22Rv1 (cell line): ENCODE measurements around the gene CTCFL.

Experiments used
- H3K27ac ChIP-seq: fragments of 450-650 bp; 2 replicates; pipeline ENCODE4 v1.5.1; 2017
- CTCF ChIP-seq: fragments of 450-650 bp; IDR thresholded peaks from 2 replicates; pipeline ENCODE4 v1.5.1; 2017; ENCODE audit warnings: mild to moderate bottlenecking
- ZFX ChIP-seq: fragments of 450-650 bp; IDR thresholded peaks from 2 replicates; pipeline ENCODE4 v1.6.1; 2017; ENCODE audit warnings: antibody characterized with exemption, borderline replicate concordance

Gene CTCFL

GRCh38 chr20:57482148-57482547 lies 42.8 kb downstream of the CTCFL start:
- TF ChIP-seq ZFX = no peak
- TF ChIP-seq CTCF = no peak
- H3K27ac ChIP-seq = no peak overlapping the region

GRCh38 chr20:57481281-57481711 lies 43.6 kb downstream of the CTCFL start:
- TF ChIP-seq ZFX = no peak
- no peak for TF ChIP-seq CTCF
- no peak overlapping the region for H3K27ac ChIP-seq

- TF ChIP-seq CTCF = no peak
- TF ChIP-seq ZFX = no peak
- no peak overlapping the region for H3K27ac ChIP-seq
These were observed 44.3 kb downstream of the CTCFL start for GRCh38 chr20:57480444-57481160.

GRCh38 chr20:57479196-57479595 lies 45.7 kb downstream of the CTCFL start:
- no peak overlapping the region for H3K27ac ChIP-seq

GRCh38 chr20:57478176-57478575 lies 46.8 kb downstream of the CTCFL start:
- H3K27ac ChIP-seq = no peak overlapping the region
- TF ChIP-seq ZFX (no peak), CTCF (no peak)

More at GRCh38 chr20:57479196-57479595, 45.7 kb downstream of the CTCFL start:
- TF ChIP-seq ZFX = no peak

GRCh38 chr20:57476641-57477461 lies 48.1 kb downstream of the CTCFL start:
- TF ChIP-seq CTCF (no peak), ZFX (no peak)
- no peak overlapping the region for H3K27ac ChIP-seq

- H3K27ac ChIP-seq = no peak overlapping the region
- TF ChIP-seq CTCF (no peak), ZFX (no peak)
These were observed 48.8 kb downstream of the CTCFL start for GRCh38 chr20:57476084-57476526.
